Stimulated activated CD8-positive, alpha-beta memory T cell treated with anti-CD3 and anti-CD28 coated beads, Interleukin-7, amount 100 ng/mL, for 1 hour (primary cell): Measurements from ENCODE around the gene MPPE1.
"Not testable (repeated sequence)": the region's sequence is repeated elsewhere in the genome, so short reads cannot be mapped to it uniquely, and the experiment has no call there.

Source experiments
- DNase-seq, 2 donors: peaks; one replicate each; pipeline ENCODE4 v3.0.0-alpha.2; 2020; ENCODE audit warnings: low read depth in 2 of 2

Gene MPPE1

DNA sequence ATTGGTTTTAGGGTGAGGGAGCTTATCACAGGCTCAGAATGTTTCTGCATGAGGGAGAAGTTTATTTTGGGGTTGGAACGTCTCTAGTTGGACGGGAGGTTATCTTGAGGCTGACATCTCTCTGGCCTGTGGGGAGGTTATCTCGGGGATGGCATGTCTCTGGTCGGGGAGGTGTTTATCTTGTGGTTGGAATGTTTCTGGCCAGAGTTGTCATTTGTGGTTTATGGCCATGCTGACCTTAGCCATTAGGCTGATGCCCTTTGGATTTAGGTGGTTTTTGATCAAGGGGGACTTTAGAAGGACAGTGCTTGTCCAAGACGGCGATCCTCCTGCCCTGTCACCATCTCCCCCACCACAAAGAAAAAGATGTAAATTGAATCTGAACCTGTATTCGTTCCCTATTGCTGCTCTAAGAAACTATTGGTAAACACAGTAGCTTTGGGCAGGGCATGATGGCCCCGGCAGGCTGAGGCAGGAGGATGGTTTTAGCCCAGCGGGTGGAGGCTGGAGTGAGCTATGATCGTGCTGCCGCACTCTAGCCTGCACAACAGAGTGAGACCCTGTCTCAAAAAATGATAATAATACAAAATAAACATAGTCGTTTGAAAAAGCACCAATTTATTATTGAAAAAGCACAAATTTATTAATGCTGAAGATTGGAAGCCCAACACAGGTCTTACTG lies 17.8 kb upstream of the MPPE1 start:
- no peak for DNase-seq

DNA sequence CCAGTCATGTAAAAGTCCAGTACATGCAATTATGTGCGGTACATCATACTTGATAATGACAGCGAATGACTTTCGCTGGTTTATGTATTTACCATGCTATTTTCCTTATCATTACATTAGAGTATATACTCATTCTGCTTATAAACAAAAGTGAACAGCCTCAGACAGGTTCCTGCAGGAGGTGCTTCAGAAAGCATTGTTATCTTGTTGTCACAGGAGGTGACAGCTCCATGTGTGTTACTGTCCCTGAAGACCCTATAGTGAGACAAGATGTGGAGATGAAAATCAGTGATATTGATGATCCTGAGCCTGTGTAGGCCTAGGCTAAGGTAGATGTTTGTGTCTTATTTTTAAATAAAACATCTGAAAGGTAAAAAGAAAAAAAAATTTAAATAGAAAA lies 15.3 kb upstream of the MPPE1 start:
- no peak for DNase-seq

DNA sequence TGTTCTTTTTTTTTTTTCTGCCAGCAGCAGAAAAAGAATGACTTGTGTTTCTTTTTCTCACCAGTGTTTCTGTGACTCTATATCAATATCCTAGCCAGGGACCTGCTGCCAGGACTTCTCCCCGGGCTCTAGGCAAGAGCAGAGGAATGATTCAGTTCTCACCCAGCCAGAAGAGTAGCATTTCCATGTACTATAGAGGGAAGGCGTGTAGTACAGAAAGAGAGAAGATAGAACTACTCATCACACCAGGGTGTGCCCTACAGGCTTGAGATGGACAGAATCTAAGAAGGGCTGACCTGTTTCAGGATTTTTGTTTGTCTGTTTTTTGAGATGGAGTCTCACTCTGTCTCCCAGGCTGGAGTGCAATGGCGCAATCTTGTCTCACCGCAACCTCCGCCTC lies 11.4 kb upstream of the MPPE1 start:
- not testable (repeated sequence) for DNase-seq

DNA sequence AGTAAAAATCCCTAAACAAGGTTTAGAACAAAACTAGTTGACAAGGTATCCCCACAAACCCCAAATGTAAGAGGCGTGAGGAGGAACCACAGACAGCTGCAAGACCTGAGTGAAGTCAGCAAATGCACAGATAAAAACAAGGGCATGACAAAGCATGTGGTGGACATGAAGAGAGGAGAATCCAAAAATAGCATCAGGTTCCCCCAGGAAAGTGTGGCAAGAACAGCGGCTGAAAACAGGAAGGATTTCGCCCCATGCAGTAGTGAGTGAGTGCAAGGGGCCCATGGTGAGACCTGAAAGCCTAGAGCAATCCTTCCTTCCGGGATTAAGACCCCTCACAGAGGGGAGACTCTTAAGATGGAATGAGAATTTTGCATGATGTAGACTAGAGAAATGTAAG lies 8.8 kb upstream of the MPPE1 start:
- not testable (repeated sequence) for DNase-seq

DNA sequence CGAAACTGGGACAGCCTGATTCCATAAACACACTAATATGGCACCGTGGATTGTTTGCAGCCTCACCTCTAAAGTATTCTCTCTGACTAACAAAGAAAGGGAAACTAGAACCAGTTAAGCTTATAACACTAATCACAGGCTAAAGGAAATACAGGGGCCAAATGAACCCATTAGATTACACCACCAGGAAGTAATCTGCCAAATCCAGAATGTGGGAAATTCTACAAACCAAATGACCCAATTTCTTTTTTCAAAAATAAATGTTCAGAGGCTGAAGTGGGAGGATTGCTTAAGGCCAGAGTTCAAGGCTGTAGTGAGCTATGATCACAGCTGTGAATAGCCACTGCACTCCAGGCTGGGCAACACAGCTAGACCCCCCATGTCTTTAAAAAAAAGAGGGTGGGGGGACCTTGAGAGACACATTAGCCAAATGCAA lies 1.5 kb upstream of the MPPE1 start:
- DNase-seq, result no peak

DNA sequence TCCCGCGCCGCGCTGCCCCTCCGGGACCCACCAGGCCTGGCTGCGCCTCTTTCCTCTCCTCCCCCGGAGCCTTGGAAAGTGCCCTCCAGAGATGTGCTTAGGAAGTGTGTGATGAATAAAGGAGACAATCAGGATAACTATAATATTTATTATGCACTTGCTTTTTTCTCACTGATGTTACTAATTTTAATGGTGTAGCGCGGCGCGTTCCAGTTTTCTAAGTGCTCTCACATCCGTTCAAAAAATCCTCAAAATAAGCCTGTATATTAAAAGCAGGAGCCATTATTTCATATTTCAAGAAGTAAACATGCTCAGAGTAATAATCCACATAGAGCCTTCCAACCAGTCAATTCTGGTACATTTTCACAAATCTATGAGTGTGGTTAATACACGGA lies 941 bp upstream of the MPPE1 start:
- DNase-seq, result no peak

DNA sequence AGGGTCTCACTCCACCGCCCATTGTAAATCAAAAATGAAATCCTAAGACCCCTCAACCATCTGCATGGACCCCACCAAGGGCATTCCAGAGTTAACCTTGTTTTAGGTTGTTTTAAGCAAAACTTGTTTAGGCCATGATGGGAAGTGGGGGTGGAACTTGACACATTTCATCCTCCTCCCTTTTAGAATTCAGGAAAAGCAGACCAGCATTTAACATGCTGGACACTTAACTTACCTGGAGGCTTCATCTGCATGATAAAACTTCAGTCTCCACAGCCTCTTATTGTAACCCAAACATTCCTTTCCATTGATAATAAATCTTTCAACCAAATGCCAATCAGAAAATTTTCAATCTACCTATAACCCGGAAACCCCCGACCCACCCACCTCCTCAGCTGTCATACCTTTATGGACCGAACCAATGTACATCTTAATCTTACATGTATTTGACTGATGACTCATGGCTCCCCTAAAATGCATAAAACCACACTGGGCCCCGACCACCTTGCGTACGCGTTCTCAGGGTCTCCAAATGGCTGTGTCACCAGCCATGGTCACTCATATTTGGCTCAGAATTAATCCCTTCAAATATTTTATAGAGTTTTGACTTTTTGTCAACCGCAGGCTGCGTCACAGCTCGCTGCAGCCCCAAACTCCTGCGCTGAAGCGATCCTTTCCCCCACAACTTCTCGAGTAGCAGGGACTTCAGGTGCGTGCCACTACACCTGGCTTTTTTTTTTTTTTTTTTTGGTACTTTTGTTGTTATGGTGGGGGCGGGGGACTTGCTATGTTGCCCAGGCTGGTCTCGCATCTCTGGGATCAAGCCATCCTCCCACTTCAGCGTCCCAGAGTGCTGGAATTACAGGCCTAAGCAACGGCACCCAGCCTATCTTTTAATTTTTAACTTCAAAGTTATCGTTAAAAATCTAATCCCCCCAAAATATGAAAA lies 917 bp downstream of the MPPE1 start:
- no peak for DNase-seq

DNA sequence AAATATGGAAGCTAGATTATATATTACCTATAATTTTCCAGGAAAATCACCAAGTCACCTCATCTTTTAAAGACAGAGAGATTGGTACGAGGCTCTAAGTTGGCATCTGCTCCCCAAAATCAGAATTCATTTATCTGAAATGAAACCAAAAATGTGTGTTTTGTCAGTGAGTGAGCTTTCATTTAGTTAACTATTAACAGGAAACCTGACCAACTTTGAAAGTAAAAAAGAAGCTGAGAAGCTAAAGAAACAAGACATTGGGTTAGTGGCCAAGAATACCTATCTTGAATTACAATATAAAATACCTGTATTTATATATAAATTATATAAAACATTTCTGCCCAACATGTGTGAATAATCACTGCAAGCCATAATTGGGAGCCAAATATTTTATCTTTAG lies 1.9 kb downstream of the MPPE1 start:
- no peak for DNase-seq

DNA sequence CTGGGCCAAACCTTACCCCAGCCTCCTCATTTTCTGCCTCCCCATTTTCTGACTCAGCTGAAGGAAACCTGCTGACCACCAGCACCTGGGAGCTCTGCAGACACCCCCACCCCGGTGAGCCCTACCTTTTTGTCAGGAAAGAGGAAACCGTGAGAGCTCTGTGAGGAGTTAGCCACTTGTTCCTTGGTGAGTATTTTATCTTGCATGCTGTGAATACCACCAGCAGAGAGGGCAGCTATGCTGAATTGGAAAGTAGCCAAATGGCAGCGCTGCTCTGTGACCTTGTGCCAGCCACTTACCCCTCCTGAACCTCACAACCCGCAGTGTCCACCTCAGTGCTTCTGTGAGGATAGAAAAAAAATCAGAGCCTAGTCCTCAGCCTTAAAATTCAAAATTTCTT lies 2.5 kb downstream of the MPPE1 start:
- DNase-seq, result no peak

DNA sequence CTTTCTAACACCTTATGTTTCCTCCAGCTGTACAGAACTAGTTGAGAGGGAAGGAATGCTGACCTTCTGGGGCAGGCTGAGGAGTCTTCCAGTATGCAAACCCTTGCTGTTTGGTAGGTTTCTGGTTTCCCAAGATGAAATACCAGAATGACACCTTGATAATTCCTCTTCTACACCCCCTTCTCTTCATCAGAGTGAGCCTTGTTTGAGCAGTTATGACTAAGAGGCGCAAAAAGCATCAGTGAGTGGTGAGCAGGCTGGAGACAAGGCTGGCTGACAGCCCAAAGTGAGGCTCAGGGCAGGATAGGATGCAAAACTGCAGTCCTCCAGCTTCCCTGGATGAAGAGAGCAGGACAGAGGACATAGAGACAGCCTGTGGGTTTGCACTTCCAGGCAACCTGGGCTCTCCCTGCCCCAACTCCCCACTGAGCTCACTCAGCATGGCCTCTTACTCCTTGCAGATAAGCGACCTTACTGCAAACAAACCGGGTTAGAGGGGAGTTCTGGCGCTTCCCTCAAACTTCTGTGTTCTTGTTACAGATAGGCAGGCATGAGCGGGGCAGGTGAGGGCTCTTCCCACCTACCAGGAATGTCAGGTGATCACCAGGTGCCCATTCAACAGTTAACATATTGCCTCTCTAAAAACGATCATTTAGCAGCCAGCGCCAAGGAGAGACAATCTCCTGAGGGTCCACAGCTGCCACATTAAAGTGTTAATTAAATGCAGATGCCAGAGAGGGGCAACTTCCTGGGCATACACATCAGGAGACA lies 5.4 kb downstream of the MPPE1 start:
- DNase-seq, result no peak

DNA sequence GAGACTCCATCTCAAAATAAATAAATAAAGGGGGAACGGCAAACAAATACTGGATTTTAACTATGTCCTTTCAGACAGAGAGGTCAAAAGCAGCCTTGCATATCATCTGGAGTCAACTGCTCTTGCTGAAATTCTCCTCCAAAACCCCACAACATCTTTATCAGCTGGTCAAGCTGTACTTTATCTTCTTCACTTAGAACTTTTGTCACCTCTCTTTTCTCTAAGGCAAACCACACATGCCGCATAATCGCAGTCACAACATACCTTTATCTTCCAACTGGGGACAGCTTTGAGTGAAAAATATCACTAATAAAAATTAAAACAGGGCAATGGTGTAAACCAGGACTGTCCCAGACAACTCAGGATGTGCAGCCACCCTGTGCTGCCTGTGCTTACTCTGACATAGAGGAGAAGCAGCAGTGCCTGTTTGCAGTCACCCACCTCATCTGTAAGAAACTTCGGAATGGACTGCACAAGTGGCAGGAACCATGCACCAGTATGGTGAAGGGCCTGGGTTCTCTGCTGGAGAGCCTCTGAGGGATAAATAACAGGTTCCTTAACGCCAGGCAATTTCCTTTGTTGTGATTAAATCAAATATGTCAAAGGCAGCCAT lies 6.2 kb downstream of the MPPE1 start:
- DNase-seq, result no peak

DNA sequence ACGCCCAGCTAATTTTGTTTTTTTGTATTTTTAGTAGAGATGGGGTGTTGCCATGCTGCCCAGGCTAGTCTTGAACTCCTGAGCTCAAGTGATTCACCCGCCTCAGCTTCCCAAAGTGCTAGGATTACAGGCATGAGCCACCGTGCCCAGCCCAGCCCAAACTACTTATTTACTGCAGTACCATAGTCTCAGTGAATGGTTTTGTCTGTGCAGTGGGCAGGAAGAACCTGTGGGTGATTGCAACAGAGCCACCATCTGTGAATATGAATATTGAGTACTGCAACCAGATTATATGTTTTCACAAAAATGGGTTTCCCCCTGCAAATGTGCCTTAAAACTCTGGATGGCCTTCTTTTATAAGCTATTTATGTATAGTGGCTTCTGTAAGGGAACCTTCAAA lies 9.1 kb downstream of the MPPE1 start:
- DNase-seq, result no peak

DNA sequence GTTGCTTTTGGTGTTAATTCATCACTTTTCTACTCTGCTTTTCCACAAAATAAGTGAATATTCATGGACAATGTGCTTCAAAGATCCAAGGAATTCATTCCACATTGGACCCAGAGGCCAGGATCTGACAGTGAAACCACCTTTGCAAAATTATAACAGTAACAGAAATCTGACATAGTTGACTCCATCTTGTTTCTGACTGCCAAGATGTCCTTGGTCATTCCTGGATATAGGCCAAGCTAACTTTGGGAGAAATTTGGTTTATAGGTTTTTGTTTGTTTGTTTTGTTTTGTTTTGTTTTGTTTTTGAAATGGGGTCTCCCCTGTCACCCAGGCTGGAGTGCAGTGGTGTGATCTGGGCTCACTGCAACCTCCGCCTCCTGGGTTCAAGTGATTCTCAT lies 10.3 kb downstream of the MPPE1 start:
- DNase-seq, result no peak

DNA sequence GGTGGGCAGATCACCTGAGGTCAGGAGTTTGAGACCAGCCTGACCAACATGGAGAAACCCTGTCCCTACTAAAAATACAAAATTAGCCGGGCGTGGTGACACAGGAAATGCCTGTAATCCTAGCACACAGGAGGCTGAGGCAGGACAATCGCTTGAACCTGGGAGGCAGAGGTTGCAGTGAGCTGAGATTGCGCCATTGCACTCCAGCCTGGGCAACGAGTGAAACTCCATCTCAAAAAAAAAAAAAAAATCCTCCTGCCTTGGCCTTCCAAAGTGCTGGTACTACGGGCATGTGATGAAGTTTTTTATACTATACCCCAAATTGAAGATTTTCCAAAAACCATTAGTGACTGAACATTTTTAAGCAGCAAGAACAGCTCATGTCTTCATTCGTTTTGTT lies 15.7 kb downstream of the MPPE1 start:
- not testable (repeated sequence) for DNase-seq

DNA sequence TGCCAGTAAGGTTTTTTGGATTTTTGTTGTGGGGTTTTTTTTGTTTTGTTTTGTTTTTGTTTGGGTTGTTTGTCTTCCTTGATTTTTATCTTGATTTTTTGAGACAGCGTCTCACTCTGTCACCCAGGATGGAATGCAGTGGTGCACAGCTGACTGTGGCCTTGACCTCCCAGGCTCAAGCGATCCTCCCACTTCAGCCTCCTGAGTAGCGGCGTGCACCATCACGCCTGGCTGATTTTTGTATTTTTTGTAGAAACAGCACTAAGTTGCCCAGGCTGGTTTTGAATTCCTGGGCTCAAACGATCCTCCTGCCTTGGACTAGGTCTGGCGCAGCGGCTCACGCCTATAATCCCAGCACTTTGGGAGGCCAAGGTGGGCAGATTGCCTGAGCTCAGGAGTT lies 16.4 kb downstream of the MPPE1 start:
- no peak for DNase-seq

DNA sequence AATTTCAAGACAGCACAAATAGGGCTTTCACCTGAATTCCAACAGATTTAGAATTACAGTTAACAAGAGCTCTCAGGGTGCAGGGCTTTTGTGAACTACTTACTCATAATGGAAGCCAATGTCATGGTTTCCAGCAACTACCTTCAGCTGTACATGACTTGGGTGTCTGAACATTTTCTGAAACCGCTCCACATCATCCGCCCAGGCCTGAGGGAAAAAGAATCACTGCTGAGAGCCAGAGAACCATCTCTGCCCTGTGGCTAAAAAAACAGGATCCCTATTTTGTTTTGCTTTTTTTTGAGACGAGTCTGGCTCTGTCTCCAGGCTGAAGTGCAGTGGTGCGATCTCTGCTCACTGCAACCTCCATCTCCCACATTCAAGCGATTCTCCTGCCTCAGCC lies 18.8 kb downstream of the MPPE1 start:
- DNase-seq, result no peak

DNA sequence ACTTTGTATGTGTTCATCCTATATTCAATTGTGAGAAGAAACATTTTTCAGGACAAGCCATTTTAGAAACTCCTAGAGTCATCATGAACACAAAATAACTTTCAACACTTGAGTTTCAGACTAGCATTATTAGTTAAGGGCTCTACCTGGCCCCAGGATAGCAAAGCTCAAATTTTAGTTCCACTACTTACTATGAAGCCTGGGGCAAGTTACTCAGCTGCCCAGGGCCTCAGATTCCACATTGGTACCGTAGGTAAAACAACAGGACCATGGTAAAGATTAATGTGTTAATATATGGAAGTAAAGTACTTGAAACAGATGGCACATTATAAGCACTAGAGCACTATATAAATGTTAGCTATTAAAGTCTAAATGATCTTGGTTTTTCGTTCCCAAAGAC lies 19.4 kb downstream of the MPPE1 start:
- DNase-seq, result no peak

DNA sequence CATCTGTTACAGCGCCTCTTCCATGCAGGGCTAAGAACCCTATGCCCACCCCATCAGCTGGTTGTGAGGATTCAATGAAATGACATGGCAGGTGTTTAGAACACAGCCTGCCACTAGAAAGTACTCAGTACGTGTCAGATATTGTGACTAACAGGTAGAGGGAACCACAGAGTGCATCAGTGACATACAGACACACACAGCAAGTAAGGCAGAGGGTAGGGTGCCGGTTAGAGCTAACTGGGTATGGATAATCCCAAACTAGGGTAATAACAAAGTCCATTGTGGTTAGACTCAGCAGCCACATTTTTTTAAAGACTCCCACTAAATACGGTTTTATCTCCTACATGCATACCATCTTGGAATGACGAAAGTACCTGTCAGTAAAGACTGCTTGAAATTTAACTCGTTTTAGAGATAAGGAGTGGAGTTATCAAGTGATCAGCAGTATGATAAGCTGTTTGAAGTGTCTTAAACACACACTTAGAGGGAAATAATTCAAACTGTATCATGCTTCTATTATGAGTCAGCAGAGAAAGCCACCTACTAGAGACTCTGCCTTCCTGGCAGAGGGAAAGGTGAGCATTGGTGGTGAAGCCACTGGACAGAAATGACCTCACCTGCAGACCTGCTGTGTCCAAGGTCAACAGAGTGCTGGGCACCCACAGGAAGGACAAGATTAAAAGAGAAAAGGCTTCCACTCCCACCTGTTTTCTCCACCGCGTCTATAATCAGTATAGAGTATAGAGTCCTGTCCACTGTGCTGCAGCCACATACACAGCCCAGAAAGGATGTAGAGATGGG lies 20.6 kb downstream of the MPPE1 start:
- DNase-seq, result no peak

DNA sequence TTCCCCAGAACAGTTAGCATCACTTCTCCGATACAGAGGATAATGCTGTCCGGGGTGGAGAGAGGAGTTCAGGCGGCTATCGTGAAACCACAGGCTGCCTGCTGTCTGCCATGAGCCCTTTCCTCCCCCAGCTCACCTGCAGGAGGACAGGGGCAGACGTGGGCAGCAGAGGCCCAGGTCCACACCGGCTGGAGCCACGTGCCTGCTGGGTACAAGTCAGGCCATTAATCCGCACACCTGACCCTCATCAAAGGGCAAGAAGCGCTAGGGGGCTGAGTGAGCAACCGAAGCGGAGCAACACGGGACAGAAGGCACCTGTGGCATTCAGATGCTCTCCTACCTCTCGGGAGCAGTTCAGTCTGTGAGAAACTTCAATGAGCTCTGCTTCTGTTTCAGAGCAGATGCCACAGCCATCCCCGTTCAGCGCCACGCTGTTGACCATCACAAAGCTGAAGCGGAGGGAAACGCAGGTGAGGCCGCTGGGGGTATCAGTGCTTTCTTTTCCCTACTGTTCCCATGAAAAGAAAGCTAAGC lies 21.5 kb downstream of the MPPE1 start:
- DNase-seq, result no peak

DNA sequence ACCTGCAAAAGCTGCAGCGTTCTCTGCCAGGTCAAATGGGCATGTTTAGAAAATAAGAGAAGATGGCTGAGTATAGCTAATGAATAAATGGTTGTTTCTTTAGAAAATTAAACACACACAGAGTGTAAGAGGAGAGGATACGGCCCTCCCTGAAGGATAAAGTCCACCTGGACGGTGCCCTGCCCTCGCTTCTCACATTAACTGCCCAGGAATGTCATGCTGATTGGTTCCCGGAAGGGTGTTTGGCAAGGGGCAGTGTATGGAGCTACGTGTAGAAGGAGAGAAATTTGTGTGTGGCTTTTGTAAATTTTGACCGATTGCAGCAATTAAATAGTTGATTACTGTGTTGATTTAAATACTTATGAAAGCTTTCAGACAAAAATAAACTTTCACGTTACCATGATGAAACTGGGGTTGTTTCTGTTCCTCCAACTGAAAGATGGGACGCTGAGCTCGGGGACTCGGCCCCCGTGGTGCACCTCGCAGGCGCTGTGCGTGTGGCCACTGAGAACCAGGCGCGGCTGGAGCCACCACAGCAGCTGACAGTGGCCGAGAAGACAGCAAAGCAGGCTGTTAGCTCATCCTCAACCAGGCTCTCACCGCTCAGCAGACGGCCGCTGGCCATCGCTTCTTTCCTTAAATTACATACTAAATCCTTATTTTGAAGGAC lies 22.7 kb downstream of the MPPE1 start:
- DNase-seq, result no peak
